NCI-H526 (cell line): ENCODE measurements around the gene LSM12.
A peak's percentile ranks its signal among the peaks of the same experiment; 100 is the strongest.

ENCODE experiments used
- DNase-seq, 2 experiments: peaks; one replicate each; lab custom pipeline; 2025; lab: John Stamatoyannopoulos, UW

The LSM12 gene

DNA sequence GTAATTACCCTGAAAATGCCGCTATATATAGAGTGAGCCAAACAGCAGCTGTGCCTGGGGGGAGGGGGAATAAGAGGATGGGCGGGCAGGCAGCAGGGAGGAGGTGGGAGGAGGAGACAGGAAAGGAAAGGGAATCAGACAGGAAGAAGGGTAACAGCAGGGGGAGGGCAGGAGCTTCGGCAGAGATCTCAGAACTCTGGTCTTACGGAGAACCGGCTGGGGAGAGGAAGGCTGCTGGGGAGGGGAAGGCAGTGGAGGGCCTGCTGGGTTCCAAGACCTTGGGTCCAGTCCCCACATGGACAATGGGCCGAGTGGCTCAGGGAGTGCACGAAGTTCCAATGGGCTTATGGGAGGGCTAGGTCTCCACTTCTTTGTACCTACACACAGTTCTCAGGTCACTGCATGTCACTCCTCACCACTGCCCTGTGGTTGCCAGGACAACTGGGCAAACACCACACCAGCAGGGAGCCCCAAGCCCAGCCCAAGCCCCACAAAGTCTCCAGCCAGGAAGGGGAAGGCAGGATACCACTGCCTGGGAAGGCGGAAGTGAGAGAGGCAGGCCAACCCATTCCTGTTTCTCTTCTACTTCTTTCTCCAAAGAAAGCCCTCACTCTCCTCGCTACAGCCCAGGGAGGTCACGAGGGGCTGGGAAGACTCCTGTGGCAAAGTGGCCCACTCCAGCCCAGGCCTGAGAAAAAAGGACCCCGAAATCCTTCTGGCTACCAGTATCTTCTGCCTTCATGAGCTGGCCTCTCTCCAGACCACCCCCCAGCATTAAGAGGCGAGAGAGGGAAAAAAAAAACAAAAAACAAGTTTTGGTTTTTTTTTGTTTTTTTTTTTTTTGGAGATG is 29.4 kb upstream of the LSM12 start:
- DNase-seq: peak; percentile 69 to 80

DNA sequence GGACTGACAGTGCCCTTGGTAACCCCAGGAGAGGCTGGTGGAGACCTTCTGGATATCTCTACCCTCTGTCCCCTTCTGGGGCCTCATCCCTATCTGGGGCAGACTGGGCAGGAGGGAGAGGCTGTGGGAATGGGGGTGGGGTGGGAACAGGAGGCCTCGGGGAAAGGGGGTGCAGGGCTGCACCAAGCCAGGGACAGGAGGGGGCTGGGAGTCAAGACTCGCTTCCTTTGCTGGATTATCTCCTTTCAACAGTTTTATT is 28.8 kb upstream of the LSM12 start:
- DNase-seq: no peak

DNA sequence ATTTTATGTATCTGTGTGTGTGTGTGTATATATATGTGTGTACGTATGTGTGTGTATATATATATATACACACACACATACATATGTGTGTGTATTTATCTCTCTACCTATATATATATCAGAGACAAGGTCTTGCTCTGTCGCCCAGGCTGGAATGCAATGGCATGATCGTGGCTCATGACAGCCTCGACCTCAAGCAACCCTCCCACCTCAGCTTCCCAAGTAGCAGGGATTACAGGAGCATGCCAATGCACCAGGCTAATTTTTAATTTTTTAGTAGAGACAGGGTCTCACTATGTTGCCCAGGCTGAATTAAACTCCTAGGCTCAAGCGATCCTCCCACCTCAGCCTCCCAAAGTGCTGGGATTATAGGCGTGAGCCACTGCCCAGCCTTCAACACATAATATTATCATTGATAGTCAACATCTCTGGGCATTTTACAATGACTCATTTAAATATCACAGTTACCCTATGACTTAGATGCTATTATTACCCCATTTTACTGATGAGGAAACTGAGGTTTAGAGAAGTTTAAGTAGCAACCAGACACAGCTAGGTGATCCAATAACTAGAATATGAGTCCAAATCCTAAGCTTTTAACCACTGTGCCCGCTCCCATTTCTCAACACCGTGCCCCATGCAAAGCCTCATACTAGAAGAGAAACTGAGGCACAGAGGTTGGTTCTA is 28.4 kb upstream of the LSM12 start:
- no peak for DNase-seq

DNA sequence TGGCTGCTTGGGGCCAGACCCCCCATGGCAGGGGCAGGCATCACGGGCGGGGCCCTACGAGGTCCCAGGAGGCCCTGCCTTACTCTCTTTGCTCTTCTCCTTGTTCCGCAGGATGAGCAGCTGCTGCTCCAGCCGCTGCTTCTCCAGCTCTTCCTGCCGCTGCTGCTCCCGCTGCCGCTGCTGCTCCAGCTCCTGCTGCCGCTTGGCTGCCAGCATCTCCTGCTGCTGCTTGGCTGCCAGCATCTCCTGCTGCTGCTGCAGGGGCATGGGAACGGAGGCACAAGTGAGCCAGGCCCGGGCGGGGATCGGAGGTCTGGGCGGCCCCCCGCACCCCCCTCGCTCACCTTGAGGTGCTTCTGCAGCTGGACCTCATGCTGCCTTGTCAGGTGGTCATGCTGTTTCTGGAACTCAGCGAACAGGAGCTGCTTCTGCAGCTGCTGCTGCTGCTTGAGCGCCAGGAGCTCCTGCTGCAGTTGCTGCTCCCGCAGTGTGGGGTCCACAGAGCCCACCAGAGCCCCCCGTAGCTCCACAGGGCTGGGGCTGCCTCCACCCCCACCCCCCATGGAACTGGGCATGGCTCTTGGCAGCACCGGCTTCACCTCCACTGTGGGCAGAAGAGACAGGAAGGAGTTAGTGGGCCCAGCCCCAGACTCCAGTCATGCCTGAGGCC is 26.9 kb upstream of the LSM12 start:
- DNase-seq: no peak

DNA sequence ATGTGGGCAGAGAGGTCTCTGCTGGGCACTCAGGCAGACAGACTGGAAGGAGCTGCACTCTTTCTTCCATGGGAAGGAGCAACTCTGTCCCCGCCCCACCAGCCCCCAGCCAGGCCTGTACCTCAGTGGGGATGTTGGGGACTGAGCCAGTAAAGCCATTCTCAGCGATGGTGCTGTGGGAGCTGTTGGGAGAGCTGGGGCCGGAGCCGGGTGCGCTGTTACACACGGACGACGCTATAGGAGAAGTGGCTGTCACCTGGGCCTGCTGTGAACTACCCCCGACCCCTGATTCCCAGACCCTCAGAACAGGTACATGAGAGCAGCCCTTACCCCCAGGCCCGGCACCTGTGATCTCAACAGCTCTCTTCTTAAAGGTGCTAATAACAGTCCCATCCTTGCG is 25.6 kb upstream of the LSM12 start:
- no peak for DNase-seq

DNA sequence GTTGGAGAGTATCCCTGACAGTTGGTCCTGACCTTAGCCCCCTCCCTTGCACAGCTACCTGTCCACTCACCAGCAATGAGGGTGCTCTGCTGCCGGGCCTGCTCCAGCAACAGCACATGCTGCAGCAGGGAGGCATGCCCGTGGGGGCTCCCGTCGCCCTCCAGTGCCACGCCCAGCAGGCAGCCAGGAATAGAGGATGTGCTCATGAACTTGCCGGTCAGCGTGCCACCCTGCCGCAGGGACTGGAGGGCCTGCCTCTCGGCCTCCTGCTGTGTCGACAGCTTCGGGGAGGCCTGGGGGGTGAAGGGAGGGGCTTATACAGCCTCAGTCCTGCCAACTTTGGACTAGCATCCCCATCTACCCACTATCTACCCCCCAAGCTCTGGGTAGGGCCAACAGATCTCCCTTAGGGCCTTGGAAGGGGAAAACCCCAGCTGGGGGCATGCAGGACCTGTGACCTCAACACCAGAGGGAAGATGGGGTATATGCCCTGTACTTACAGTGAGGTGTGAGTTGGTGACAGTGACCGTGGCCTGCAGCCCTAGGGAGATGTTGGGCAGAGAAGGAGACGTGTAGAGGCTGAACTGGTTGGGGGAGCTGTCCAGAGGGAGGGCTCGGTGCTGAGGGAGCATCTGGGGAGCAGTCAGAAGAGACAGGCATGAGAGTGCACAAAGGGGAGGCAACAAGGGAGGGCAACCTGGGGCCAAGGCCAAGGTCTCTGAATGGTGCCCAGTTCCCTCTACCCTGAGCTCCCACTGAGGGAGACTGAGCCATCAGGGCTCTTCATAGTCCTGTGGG is 24.9 kb upstream of the LSM12 start:
- DNase-seq: no peak

DNA sequence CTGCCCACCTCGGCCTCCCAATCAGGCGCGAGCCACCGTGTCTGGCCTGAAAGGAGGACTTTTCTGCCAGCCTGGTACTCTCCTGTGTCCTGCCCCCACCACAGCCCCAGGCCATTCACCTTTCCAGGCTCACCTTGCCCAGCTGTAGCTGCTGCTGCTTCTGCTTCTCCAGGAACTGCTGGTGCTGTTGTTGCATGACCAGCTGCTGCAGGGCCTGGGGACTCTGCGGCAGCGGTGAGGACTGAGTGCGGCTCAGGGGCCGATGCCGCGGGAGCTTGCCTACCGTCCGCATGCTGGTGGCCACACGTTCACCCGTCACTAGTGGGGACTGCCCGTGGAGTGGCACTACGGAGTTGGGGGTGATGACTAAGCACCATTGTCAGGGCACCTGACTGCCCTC is 21.8 kb upstream of the LSM12 start:
- DNase-seq: no peak

DNA sequence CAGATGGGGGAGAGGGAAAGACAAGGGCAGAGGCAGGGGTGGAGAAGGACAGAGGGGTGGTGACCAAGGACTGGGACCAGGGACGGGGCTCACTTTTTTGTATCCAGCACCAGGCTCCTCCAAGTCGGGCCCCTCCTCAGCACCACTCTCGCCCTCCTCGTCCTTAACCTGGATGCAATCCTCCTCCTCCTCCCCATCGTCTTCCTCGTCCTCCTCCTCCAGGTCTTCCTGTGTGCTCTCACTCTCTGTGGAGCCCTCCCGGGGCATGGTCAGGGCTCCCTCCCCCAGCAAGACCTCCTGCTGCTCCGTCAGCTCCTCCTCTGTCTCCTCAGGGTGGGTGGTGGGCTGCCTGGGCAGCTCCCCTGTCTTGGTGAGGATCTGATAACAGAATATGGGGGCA is 20.8 kb upstream of the LSM12 start:
- no peak for DNase-seq

DNA sequence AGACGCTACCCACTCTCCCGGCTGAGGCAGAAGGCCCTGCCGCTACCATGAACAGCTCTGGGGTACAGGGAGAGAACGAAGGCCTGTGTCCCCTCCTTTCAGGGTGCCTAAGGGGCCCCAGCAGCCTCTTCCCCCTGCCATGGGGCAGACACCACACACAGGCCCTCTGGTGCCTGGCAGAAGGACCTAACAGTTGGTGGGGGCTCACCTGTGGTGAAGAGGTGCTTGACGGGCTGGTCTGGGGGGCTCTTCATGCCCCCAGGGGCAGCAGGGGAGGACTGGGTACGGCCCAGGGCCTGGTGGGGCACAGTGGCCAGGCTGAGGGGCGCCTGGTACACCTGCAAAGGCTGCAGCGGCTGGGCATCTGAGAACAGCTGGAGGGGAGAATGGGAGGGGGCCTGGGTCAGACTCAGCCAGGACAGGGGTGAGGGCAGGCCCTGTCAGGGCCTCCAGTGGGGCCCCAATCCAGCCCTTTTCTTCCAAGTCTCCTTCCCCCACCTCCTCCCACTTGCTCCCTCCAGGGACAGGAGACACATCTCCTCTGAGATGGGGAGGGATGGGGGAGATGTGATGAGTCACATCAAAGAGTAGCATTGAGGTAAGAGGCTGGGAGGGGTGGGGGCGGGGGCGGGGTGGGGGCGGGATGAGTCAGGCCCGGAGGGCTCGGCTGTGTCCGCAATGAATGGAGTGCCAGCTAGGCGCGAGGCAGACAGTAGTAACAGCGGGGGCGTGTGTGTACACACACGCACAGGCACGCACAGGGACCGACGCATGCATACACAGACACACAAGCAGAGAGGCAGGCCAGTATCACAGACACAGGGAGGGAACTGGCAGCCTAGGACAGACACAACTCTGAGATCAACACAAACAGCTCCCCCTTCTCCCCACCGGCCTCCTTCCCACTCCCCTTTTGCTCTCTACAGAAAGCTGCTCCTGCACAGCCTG is 20.2 kb upstream of the LSM12 start:
- no peak for DNase-seq

DNA sequence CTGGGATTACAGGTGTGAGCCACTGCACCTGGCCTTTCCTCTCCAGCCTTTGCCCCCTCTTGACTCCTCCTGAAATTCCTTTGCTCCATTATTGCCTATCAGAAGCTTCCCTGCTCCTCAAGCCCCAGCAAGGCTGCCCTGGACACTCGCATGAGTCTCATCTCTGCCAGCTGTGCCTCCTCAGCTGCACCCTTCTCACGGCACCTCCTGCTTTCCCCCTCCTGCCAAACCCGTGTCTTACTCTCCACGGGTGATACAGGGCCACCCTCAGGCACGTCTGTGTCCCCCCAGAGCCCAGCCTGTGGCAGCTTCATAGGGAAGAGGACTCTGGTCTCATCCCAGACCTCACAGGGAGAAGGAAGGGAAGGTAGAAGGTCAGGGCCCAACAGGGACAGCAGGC is 19.4 kb upstream of the LSM12 start:
- no peak for DNase-seq

DNA sequence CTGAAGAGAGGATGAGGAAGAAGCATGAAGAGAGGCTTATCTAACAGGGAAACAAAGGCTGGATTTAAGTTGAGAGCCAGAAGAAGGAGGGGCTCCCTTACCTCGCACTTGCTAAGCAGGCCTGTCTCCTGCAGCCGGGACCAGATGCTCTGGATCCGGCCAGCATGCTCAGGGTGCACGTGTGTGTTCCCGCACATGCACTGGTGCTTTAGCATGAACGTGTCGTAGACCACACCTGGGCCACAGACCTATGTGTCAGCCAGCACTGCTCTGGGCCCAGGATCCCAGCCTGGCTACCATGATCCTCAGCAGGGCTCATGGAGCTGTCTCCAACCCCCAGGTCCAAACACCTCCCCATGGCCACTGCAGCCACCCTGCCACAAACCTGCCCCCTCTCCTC is 18.4 kb upstream of the LSM12 start:
- DNase-seq: no peak

DNA sequence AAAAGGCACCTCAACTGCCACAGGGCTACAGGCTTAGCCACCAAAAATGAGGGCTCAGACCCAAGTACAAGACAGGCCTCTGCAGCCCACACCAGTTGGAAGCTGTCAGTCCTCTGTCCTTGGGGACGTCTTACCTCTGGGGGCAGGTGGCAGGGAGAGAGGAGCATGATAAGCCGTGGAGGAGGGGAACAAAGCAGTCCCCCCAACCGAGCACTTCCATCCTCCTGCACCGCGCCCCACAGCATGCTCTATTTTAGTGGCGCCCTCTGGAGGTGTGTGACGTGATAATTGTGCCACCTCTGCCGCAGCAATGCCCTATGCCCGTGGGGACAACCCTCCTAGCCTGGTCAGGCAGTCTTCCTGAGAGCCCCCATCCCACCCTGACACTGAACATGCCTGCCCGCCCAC is 17.7 kb upstream of the LSM12 start:
- peak in 1 of 2 experiments; percentile 20 for DNase-seq

DNA sequence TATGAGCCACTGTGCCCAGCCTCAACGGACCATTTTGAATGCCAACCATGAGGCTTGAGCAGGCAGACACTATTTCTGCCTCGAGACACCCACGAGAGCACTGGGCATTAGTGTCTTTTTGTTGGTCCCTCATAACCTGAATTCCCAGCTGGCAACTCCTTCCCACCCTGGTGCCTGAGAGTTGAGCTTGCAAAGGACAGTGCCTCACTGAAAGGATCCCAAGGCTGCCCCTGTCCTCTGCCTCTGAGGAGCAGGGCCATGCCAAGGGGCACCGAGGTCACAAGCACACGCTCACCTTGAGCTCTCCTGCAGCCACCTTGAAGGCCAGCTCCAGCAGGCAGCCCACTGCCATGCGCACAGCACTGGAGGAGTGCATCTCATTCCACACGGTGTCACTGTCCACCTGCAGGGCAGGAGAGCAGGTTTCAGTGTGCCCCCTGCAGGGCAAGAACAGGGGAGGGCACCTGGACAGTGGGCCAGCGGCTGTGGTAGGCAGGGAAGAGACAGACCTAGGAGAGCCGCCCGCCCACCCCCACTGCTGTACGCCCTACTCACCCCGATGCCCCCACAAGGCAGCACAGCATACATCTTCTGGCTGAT is 16.9 kb upstream of the LSM12 start:
- peak; percentile 15 to 55 for DNase-seq

DNA sequence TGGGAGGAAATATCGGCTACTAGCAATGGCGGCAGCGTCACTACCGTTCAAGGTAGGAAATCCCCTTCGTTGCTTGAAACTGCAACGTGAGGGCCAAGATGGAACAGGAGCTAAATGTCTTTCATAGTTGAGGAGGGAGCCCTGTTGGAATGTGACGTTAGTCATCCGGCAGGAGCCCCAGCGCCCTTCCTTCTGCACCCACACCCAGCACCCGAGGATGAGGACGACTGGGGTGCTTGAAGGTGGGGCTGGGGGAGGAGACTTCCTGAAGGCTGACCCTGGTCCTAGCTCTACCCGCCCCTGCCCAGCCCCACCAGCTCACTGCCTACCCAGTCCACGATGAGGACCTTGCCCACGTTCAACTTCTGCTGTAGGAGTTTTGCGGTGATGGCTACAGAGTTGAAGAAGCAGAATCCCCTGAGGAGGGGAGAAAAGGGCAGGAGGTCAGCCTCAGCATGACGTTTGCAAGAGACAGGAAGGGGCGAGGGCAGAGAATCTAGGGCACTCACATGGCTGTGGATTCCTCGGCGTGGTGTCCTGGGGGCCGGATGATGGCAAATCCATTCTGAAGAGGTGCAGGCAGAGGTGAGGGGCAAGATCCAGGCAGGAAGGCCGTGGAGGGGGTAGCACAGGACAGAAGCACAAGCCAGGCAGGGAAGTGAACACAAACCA is 15.9 kb upstream of the LSM12 start:
- no peak for DNase-seq

DNA sequence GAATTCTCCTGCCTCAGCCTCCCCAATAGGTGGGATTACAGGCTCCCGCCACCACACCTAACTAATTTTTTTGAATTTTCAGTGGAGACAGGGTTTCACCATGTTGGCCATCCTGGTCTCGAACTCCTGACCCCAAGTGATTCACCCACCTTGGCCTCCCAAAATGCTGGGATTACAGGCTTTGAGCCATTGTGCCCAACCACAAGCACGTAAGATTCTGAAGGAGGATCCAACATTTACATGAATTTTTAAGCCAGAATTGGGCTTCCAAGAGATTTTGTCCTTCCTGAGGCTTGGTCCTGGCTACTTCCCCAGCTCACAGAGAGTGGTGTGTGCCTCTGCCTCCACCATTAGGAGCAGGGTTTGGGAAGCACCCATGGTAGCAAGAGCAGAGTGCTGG is 15.2 kb upstream of the LSM12 start:
- DNase-seq: no peak

DNA sequence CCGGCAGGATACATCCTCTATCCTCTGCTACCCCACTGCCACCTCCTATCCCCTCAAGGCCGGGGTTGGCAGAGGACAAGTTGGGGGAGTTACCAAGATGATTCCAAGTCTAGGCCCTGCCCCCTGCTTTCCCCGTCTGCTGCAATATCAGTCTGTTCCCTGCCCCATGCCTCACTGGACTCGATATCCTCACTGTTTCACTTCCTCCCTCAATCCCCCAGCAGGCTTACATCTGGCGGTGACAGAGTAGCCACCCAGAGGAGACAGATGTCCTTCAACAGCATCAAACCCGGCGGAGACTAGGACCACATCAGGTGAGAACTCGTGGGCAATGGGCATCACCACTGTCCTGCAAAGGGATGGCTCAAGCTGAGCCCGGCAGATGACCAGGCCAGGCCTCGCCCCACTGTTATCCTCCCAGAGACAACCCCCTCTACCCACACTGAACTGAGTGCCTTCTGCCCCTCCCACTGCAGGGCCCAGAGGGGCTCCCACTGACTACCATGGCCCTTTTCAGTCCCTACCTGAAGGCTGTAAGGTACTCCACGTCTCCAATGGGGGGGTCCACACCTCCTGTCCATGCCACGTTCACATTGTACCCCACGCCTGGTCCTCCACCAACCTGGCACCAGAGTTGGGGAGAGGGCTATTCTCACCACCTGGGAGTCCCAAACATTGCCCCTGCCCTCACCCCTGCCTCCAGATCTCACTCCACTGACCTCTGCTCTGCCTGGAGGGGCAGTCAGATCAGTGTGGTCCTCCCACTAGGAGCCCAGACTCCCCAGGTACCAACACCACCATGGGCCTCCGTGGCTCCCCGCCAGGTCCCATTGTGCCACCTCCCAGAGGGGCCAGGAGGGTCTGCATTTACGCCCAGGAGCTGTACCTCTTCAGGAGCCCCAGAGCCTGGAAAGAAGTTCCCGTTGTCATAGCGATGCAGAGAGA is 13.7 kb upstream of the LSM12 start:
- no peak for DNase-seq

DNA sequence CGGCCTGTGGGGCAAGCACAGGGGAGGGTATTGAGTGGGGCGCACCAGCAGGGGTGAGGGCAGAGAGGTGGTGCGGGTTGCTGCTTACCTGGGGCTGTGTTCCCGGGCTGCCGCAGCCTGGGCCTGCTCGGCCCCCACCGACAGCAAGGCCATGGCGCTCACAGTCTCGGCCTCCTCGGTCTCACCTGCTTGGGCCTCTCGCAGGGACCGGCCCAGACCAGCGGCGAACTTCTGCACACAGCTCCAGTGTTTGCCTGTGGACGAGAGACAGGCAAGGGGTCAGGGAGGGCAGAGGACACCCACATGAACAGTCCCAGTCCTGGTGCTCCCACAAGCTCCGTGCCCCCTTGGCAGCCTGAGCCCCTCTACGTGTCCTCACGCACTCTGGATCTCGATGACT is 11.9 kb upstream of the LSM12 start:
- DNase-seq: no peak

DNA sequence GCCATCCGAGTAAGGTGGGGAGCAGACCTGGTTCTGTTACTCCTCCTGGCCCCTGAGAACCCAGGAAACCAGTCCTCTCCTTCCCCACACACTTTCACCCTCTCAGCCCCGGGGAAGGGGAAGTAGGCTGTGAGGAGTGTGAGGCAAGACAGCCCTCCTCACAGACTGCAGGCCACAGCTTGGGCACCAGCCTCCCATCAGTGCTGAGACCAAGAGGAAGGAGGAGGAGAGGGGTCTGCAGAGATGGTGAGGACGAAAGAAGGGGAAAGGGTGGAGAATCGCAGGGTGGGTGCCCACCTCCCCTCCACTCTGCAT is 11.1 kb upstream of the LSM12 start:
- no peak for DNase-seq
